ENCODE data around the gene RPS27L.

DNA sequence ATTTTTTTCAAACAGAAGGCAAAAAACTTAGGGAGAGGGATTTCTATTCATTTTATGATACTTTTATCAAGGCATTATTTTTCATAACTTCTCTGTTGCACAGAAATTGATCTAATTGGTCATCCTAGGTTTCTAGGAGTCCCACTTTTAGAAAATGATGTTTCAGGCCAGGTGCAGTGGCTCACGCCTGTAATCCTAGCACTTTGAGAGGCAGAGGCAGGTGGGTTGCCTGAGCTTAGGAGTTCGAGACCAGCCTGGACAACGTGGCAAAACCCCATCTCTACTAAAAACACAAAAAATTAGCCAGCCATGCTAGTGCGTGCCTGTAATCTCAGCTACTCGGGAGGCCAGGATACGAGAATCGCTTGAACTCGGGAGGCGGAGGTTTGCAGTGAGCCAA lies 32.8 kb downstream of the RPS27L start:
- TF ChIP-seq, protein P1, sequence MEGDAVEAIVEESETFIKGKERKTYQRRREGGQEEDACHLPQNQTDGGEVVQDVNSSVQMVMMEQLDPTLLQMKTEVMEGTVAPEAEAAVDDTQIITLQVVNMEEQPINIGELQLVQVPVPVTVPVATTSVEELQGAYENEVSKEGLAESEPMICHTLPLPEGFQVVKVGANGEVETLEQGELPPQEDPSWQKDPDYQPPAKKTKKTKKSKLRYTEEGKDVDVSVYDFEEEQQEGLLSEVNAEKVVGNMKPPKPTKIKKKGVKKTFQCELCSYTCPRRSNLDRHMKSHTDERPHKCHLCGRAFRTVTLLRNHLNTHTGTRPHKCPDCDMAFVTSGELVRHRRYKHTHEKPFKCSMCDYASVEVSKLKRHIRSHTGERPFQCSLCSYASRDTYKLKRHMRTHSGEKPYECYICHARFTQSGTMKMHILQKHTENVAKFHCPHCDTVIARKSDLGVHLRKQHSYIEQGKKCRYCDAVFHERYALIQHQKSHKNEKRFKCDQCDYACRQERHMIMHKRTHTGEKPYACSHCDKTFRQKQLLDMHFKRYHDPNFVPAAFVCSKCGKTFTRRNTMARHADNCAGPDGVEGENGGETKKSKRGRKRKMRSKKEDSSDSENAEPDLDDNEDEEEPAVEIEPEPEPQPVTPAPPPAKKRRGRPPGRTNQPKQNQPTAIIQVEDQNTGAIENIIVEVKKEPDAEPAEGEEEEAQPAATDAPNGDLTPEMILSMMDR (IDR thresholded peaks at IDR 0.05) = no peak
- no peak for TF ChIP-seq POLR2A (IDR thresholded peaks at IDR 0.05)

Data from uterus (tissue), 2 donors.